Neural progenitor cell (in vitro differentiated cells): Measurements from ENCODE around the gene SYNGR2. TPM values are rescaled to one million over a fixed set of nuclear protein-coding genes. Genes with fewer than 3 reads are reported as not detected.
A peak's percentile ranks its signal among the peaks of the same experiment; 100 is the strongest.
"Not testable (repeated sequence)": the region's sequence is repeated elsewhere in the genome, so short reads cannot be mapped to it uniquely, and the experiment has no call there.

ENCODE experiments used
- DNase-seq: peaks from one replicate; pipeline ENCODE4 v3.0.0-alpha.2; 2016; ENCODE audit warnings: low spot score
- H2AFZ ChIP-seq: fragments of 200-600 bp; sonication (generic); replicated peaks from 2 replicates; pipeline ENCODE4 v1.6.1; 2016; ENCODE audit warnings: antibody characterized with exemption
- H3F3A ChIP-seq: fragments of 200-600 bp; sonication (generic); 2 replicates; pipeline ENCODE4 v1.6.1; 2016; ENCODE audit warnings: antibody characterized with exemption, low read depth
- H3K27ac ChIP-seq: fragments of 200-600 bp; sonication (generic); 2 replicates; pipeline ENCODE4 v1.5.1; 2016; ENCODE audit warnings: mild to moderate bottlenecking
- H3K27me3 ChIP-seq: fragments of 200-600 bp; sonication (generic); 2 replicates; pipeline ENCODE4 v1.6.1; 2016; ENCODE audit warnings: mild to moderate bottlenecking, moderate library complexity
- H3K36me3 ChIP-seq: fragments of 200-600 bp; sonication (generic); 2 replicates; pipeline ENCODE4 v1.5.1; 2016
- H3K4me1 ChIP-seq: fragments of 200-600 bp; sonication (generic); 2 replicates; pipeline ENCODE4 v1.6.1; 2016; ENCODE audit warnings: mixed run types
- H3K4me2 ChIP-seq: fragments of 200-600 bp; sonication (generic); 2 replicates; pipeline ENCODE4 v1.6.1; 2016
- H3K4me3 ChIP-seq: fragments of 200-600 bp; sonication (generic); 2 replicates; pipeline ENCODE4 v1.5.1; 2016
- H3K79me2 ChIP-seq: fragments of 200-600 bp; sonication (generic); 2 replicates; pipeline ENCODE4 v1.6.1; 2016; ENCODE audit warnings: low read depth
- H3K9ac ChIP-seq: fragments of 200-600 bp; sonication (generic); 2 replicates; pipeline ENCODE4 v1.6.1; 2016
- H3K9me3 ChIP-seq: fragments of 200-600 bp; sonication (generic); 2 replicates; pipeline ENCODE4 v1.5.1; 2016; ENCODE audit warnings: low read depth
- H4K20me1 ChIP-seq: fragments of 200-600 bp; sonication (generic); 2 replicates; pipeline ENCODE4 v1.6.1; 2016; ENCODE audit warnings: low read depth
- H3K27ac Mint-ChIP-seq: 3 replicates; pipeline ENCODE4 v1.8.0; 2021; ENCODE audit warnings: mixed read lengths
- H3K27me3 Mint-ChIP-seq: 2 replicates; pipeline ENCODE4 v1.8.0; 2022; ENCODE audit warnings: low read depth, mild to moderate bottlenecking, inconsistent platforms, moderate library complexity, mixed read lengths; ENCODE audit not compliant: insufficient read depth
- H3K36me3 Mint-ChIP-seq: 3 replicates; pipeline ENCODE4 v1.8.0; 2021; ENCODE audit warnings: mixed read lengths
- H3K4me1 Mint-ChIP-seq: 3 replicates; pipeline ENCODE4 v1.8.0; 2021; ENCODE audit warnings: mixed read lengths
- H3K4me3 Mint-ChIP-seq: 3 replicates; pipeline ENCODE4 v1.8.0; 2021; ENCODE audit warnings: mild to moderate bottlenecking, moderate library complexity, mixed read lengths
- H3K9me3 Mint-ChIP-seq: 3 replicates; pipeline ENCODE4 v1.8.0; 2020; ENCODE audit warnings: mixed read lengths
- EZH2 ChIP-seq: fragments of 200-600 bp; sonication (generic); IDR thresholded peaks from 2 replicates; pipeline ENCODE4 v1.6.1; 2017; ENCODE audit warnings: antibody characterized with exemption, mild to moderate bottlenecking, moderate library complexity
- EZH2phosphoT487 ChIP-seq: fragments of 200-600 bp; sonication (generic); IDR thresholded peaks from 2 replicates; pipeline ENCODE4 v1.6.1; 2017; ENCODE audit warnings: antibody characterized with exemption
- total RNA-seq: library from RNA; depleted of rRNA; stranded (reverse); fragments of >200 nt; gene quantifications from 2 replicates; pipeline ENCODE4 v1.2.3, GENCODE V29; 2015; ENCODE audit warnings: low replicate concordance
- TF ChIP-seq, protein P1 (sequence below): fragments of 200-600 bp; sonication (generic); IDR thresholded peaks from 2 replicates; pipeline ENCODE4 v1.5.1; 2017; ENCODE audit warnings: antibody characterized with exemption, mild to moderate bottlenecking

SYNGR2 gene
- total RNA-seq, 1 donor from 2014 or later: 6.2 TPM

DNA sequence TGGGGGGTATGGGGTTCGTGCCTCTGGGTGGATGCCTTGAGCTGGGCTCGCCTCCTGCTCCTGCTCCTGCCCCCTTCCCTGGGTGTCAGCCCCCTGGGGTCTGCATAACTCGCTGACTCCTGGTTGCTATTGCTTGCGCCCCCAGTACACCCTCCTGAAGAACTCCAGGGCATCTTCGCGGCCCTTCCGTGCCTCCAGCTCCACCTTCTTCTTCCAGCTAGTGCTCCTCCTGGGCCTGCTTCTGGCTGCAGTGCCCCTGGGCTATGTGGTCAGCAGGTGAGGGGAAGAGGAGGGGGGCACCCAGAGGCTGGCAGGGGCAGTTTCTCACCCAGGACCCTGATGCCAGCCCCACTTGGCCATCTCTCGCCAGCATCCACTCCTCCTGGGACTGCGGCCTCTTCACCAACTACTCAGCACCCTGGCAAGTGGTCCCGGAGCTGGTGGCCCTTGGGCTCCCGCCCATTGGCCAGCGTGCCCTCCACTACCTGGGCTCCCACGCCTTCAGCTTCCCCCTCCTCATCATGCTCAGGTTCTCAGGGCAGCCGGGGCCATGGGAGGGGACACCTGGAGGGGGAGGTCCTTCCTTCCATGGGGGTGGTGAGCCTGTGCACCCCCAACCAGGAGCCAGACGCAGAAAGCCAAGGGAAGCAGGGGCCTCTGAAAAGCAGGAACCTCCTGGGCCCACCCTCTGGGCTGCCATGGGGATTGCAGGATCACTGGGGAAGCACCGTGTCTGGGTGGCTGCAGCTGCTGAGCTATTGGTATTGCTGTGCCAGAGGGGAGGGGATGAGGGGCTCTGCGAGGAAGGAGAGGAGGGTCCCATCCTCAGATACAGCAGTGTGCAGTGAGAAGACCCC lies 29.9 kb upstream of the SYNGR2 start:
- Mint-ChIP-seq H3K9me3 (no peaks in the 10 kb centered on the region), H3K4me1 (peaks cover 13% of the 10 kb centered on the region), H3K27ac (no peak overlapping the region), H3K4me3 (no peak overlapping the region), H3K27me3 (peaks cover 20% of the 10 kb centered on the region), H3K36me3 (no peaks in the 10 kb centered on the region)
- Histone ChIP-seq H3K27ac (no peak overlapping the region), H2AFZ (no peak overlapping the region), H3K4me1 (no peaks in the 10 kb centered on the region), H3K9ac (no peak overlapping the region), H3K36me3 (no peaks in the 10 kb centered on the region), H4K20me1 (no peaks in the 10 kb centered on the region), H3K4me3 (no peak overlapping the region), H3K9me3 (no peaks in the 10 kb centered on the region), H3F3A (peaks cover 24% of the 10 kb centered on the region), H3K27me3 (peaks cover 28% of the 10 kb centered on the region), H3K79me2 (no peaks in the 10 kb centered on the region), H3K4me2 (no peak overlapping the region)
- no peak for DNase-seq
- TF ChIP-seq EZH2: no peak

DNA sequence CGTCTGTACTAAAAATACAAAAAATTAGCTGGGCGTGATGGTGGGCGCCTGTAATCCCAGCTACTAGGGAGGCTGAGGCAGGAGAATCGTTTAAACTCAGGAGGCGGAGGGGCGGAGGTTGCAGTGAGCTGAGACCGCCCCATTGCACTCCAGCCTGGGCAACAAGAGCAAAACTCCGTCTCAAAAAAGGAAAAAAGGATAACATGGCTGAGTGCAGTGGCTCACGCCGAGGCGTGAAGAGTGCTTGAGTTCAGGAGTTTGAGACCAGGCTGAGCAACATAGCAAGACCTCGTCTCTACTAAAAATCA lies 28.6 kb upstream of the SYNGR2 start:
- not testable (repeated sequence) for H3K4me3 Mint-ChIP-seq, H3K27ac Mint-ChIP-seq, H2AFZ ChIP-seq, H3K4me2 ChIP-seq, H4K20me1 ChIP-seq, H3K9ac ChIP-seq, H3K79me2 ChIP-seq, H3K9me3 ChIP-seq, H3K36me3 ChIP-seq, H3K27ac ChIP-seq, H3K9me3 Mint-ChIP-seq, DNase-seq, H3K36me3 Mint-ChIP-seq, H3K4me1 ChIP-seq, H3K4me3 ChIP-seq
- peaks cover 14% of the 10 kb centered on the region for H3K27me3 ChIP-seq
- H3F3A ChIP-seq: peaks cover 24% of the 10 kb centered on the region
- Mint-ChIP-seq H3K4me1 (peaks cover 18% of the 10 kb centered on the region), H3K27me3 (peaks cover 12% of the 10 kb centered on the region)

DNA sequence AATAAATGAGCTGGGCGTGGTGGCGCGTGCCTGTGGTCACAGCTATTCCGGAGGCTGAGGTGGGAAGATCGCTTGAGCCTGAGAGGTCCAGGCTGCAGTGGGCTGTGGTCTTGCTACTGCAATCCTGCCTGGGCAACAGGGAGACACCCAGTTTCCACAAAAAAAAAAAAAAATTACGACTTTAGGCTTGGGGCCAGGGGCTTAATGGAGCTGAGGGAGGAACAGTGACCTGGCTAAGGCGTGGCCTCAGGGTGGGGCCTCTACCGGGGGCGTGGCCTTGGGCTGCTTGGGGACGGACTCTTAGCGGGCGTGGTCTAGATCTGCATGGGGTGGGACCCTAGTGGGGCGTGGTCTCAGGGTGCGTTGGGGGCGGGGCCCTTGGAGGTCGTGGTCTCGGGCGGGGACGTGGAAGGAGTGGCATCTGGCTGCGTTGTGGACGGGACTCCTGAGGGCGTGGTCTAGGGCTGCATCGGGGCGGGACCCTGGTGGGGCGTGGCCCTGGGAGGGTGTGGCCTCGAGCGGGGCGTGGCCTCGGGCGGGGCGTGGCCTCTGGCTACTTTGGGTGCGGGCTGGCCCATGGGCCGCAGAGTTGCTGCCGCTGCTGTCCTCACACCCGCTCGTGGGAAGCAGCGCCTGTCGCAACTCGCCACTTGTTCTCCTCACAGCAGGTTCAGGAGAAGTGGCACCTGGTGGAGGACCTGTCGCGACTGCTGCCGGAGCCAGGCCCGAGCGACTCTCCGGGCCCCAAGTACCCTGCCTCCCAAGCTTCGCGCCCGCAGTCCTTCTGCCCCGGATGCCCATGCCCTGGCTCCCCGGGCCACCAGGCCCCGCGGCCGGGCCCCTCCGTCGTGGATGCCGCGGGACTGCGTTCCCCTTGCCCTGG lies 28.0 kb upstream of the SYNGR2 start:
- no peaks in the 10 kb centered on the region for H3K9me3 Mint-ChIP-seq
- no peaks in the 10 kb centered on the region for H3K36me3 Mint-ChIP-seq
- Histone ChIP-seq H2AFZ (no peak overlapping the region), H3K4me2 (peak overlapping the region; percentile 52), H3K27me3 (peaks cover 13% of the 10 kb centered on the region), H4K20me1 (no peaks in the 10 kb centered on the region), H3F3A (peaks cover 24% of the 10 kb centered on the region), H3K4me3 (no peak overlapping the region), H3K27ac (no peak overlapping the region), H3K4me1 (no peaks in the 10 kb centered on the region), H3K79me2 (no peaks in the 10 kb centered on the region), H3K9ac (no peak overlapping the region), H3K9me3 (no peaks in the 10 kb centered on the region), H3K36me3 (no peaks in the 10 kb centered on the region)
- H3K4me1 Mint-ChIP-seq: peaks cover 18% of the 10 kb centered on the region
- TF ChIP-seq, protein P1, sequence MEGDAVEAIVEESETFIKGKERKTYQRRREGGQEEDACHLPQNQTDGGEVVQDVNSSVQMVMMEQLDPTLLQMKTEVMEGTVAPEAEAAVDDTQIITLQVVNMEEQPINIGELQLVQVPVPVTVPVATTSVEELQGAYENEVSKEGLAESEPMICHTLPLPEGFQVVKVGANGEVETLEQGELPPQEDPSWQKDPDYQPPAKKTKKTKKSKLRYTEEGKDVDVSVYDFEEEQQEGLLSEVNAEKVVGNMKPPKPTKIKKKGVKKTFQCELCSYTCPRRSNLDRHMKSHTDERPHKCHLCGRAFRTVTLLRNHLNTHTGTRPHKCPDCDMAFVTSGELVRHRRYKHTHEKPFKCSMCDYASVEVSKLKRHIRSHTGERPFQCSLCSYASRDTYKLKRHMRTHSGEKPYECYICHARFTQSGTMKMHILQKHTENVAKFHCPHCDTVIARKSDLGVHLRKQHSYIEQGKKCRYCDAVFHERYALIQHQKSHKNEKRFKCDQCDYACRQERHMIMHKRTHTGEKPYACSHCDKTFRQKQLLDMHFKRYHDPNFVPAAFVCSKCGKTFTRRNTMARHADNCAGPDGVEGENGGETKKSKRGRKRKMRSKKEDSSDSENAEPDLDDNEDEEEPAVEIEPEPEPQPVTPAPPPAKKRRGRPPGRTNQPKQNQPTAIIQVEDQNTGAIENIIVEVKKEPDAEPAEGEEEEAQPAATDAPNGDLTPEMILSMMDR: no peak
- peaks cover 9% of the 10 kb centered on the region for H3K27me3 Mint-ChIP-seq
- DNase-seq: peak; percentile 98
- H3K4me3 Mint-ChIP-seq: peak overlapping the region; percentile 57
- no peak overlapping the region for H3K27ac Mint-ChIP-seq

DNA sequence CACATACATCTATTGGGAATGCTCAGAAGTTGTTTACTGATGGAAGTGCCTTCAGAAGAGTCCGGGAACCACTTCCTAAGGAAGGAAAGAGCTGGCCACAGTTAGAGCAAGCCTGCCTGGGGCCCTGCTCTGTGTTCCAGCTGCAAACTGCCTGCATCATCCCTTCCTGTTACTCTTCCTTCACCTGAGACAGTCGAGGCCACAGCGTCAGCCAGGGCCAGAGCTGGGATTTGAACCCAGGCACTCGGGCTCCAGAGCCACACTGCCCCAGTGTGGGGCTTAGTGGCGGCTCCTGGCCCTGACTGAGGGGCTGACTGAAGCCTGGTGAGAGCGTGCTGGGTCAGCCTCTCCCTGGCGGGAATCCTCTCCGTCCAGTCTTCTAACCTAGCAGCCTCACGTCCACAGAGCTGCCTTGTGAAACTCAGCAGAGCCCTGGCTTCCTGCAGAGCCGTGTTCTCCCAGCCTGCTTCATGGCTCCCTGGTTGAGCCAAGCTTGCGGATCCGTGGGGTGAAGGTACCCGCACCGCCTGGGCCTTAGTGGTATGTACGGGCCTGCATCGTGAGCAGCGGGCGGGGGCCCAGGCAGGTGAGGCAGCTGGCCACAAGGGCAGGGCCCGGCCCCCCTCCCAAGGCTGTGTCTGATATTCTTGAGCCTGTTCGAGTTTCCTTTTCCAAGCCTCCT lies 26.8 kb upstream of the SYNGR2 start:
- H3K36me3 Mint-ChIP-seq: no peaks in the 10 kb centered on the region
- H3K27me3 ChIP-seq: peaks cover 13% of the 10 kb centered on the region
- H3K4me1 Mint-ChIP-seq: peaks cover 18% of the 10 kb centered on the region
- no peak for DNase-seq
- H3K79me2 ChIP-seq: no peaks in the 10 kb centered on the region
- no peak overlapping the region for H3K9ac ChIP-seq
- no peak overlapping the region for H2AFZ ChIP-seq
- H3K9me3 ChIP-seq: no peaks in the 10 kb centered on the region
- peaks cover 7% of the 10 kb centered on the region for H3K27me3 Mint-ChIP-seq
- no peak overlapping the region for H3K27ac ChIP-seq
- H3K4me3 Mint-ChIP-seq: no peak overlapping the region
- H3K9me3 Mint-ChIP-seq: no peaks in the 10 kb centered on the region
- H3K36me3 ChIP-seq: no peaks in the 10 kb centered on the region
- H3K4me1 ChIP-seq: no peaks in the 10 kb centered on the region
- H4K20me1 ChIP-seq: no peaks in the 10 kb centered on the region
- H3K27ac Mint-ChIP-seq: no peak overlapping the region
- no peak overlapping the region for H3K4me3 ChIP-seq
- H3K4me2 ChIP-seq: no peak overlapping the region
- no peak for TF ChIP-seq EZH2
- no peak for TF ChIP-seq EZH2phosphoT487
- TF ChIP-seq, protein P1: no peak
- H3F3A ChIP-seq: peaks cover 24% of the 10 kb centered on the region
